GM12874 (cell line): ENCODE data around the gene ETFA.

Source experiments
- CTCF ChIP-seq: IDR thresholded peaks from 2 replicates; pipeline ENCODE4 v1.5.1; 2011; ENCODE audit warnings: low read depth, mild to moderate bottlenecking, control low read depth, low read length, moderate library complexity; ENCODE audit not compliant: insufficient read depth

Gene ETFA

GRCh38 chr15:76327191-76328105, 16.2 kb upstream of the ETFA start:
- no peak for TF ChIP-seq CTCF

DNA sequence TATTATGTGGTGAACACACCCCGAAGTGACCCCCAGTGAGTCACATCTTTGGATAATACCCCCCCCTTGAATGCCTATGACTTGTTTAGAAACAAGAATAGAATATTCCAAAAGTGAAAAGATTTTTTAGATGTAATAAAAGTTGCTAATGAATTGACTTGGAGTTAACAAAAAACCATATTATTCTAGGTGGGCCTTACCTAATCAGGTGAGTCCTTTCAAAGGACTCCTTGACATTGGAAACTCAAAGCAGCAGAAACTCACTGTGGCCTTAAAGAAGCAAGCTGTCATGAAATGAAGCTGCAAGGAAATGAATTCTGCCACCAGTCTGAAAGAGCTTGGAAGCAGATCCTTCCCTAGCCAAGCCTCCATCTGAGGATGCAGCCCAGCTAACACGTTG, 14.4 kb upstream of the ETFA start:
- no peak for TF ChIP-seq CTCF

DNA sequence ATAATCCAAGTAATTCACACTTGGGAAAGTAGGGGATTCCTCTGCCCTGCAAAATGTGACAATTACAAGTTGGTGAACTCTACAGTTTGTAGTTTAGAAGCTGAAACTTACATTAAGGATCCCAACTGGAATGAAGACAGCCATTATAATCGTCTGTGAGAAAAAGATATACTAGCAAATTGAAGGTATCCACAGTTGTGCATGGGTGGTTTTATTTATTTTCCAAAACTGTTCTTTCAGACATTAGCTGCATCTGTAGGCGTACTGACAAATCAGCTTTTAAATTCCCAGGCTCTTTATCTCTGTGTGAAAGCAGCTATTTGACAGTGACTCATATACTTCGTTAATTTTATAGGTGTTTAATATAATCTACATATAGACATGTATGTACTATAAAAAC, 12.8 kb upstream of the ETFA start:
- no peak for TF ChIP-seq CTCF

DNA sequence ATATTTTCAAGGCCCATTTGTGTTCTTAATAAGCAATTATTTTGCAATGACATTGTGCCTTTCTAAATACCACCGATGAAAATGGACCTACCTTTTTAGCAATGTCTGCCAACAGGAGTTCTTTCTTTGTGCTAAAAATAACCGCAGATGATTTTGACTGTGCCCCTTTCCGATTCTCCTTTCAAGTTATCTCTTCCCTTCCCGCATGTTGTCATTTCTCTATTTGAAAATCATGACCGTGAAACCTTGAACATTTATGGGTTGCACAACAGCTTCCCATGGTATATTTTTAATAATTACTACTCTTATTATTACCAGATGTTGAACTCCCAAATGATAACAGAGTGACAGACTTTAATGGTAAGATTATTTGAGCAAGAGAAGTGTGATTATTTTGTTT, 10.3 kb upstream of the ETFA start:
- TF ChIP-seq CTCF, result no peak

- TF ChIP-seq CTCF, result no peak
Observed at GRCh38 chr15:76321171-76321570, 9.9 kb upstream of the ETFA start.

GRCh38 chr15:76320012-76320411, 8.7 kb upstream of the ETFA start:
- TF ChIP-seq CTCF, result no peak

DNA sequence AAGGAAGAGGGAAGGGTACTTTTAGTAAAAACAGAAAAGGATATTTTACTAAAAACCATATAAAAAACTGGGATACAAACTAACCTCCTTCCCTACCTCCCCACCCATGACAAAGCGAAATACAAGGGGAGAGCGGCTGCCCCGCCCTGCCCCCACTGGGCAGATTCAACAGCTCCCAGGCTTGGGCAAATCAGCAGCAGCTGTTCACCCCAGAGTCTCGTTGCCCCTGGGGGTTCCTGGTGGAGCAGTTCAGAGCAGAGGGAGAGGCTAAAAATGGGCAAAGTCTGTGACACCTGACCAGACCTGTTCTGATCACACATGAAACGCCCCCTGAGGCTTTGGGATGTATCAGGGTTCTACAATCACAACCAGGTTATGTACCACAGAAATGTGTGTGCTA, 2.5 kb upstream of the ETFA start:
- no peak for TF ChIP-seq CTCF
